Hematopoietic multipotent progenitor cell treated with erythropoietin and hydrocortisone succinate and interleukin-3 and kit ligand, for 17 days (in vitro differentiated cells): ENCODE measurements around the gene PLIN4.

Experiments used
- DNase-seq: peaks from one replicate; pipeline ENCODE4 v3.0.0-alpha.2; 2015; ENCODE audit warnings: low spot score

Gene PLIN4

GRCh38 chr19:4506449-4507149 is 11.7 kb downstream of the PLIN4 start:
- no peak for DNase-seq

DNA sequence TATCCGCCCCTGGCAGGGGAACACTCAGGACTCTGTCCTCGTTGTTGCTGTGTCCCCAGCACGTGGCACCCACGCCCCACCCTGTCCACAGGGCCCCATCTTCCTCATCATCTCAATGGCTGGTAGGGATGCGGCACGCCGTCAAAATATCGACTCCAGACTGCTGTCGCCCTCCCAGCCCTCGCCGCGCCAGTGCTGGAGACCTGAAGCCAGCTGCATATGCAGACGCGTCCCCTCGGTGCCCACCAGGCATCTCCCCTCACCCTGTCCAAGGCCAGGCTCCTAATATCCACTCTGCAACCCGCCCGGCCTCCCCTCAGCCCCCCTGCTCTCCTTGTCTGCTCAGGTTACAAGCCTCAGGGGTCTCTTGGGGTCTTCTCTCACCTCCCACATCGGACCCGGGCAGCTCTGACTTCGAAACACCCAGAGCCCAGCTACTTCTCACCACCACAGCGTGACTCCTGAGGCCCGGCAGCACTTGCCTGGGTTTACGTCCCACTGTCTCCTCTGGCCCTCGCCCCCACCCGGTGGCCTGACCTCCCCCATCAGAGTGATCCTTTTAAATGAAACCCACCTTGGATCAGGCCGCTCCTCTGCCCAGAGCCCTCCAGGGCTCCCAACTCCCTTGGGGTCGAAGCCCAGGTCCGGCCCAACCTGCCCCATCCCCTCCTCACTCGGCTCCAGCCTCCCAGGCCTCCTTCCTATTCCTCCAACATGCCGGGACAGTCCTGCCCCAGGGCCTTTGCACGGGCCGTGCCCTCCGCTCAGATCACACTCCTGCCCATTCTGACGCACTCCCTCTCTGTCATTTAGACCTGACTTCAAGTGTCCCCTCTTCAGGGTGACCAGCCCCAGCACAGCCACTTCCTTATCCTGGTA is 12.5 kb downstream of the PLIN4 start:
- no peak for DNase-seq

DNA sequence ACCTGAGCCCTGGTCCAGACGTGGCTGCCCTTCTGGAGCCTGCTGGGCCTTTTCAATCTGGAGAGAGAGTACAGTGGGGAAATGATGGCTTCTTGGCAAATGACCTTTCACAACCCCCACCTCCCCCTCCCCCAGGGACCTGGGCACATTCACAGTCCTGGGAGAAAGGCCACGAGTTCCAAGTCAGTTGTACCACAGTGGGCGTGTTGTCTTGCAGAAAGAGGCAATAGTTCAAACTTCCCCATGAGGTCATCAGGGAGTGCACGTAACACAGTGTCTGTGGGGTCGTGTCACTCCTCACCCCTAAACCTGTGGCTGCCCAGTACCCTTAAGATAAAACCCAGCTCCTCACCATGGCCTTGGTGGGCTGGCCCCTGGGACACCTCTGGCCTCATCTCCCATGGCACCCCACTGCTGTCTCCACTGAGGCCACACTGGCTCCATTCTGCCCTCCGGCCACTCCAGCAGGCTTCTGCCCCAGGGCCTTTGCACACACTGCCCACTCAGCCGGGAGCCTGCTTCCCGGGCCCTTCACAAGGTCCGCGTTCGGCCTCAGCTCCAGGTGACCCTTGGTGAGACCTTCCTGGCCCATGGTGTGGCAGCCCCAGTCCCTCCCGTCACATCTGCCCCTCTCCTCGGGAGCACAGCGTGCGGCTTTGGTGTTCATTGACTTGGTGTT is 13.3 kb downstream of the PLIN4 start:
- DNase-seq = no peak

- DNase-seq = no peak
Measured at GRCh38 chr19:4504297-4504701, 14.0 kb downstream of the PLIN4 start.

GRCh38 chr19:4503825-4504170 is 14.5 kb downstream of the PLIN4 start:
- DNase-seq = no peak

- DNase-seq = no peak
Measured at GRCh38 chr19:4503132-4503824, 15.0 kb downstream of the PLIN4 start.

- DNase-seq = no peak
Measured at GRCh38 chr19:4502282-4503131, 15.8 kb downstream of the PLIN4 start.

DNA sequence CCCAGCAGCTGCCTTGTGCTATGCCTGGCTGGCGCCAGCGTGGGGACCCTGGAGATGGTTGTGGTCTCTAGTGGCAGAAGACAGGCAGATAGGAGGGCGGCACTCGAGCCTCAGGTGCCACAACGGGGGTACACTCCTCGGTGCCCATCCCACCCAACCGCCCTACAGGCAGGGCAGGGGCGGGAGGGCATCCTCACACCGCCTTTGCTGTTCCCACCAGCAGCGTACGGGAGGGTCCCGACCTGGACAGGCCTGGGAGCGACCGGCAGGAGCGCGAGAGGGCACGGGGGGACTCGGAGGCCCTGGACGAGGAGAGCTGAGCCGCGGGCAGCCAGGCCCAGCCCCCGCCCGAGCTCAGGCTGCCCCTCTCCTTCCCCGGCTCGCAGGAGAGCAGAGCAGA is 16.6 kb downstream of the PLIN4 start:
- DNase-seq = no peak

GRCh38 chr19:4500841-4501591 is 17.3 kb downstream of the PLIN4 start:
- no peak for DNase-seq

DNA sequence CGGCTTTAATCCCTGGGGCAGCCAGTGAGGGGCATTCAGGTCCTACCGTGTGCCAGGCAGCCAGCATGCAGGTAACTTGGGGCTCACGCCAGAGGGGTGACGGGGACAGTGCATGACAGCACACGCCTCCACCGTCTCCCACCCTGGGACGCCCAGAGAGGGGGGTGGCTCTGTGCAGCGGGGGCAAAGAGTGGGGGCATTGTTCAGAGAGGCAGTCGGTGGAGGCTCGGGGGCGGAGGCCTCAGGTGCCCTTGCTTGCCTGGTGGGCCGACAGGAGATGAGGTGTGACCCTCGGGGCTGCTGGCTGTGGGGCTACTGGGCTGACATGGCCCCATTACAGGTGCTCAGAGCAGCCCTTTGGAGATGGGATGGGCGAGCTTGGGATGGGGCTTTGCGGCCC is 18.4 kb downstream of the PLIN4 start:
- no peak for DNase-seq

DNA sequence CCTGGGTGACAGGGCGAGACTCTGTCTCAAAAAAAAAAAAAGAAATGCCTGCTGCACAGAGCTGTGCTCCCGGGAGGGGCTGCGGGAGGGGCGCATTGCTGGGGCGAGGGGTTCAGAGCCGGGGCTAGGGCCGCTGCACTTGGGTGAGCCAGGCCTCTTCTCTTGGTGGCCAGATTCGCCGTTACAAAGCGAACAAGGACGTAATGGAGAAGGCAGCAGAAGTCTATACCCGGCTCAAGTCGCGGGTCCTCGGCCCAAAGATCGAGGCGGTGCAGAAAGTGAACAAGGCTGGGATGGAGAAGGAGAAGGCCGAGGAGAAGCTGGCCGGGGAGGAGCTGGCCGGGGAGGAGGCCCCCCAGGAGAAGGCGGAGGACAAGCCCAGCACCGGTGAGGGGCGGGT is 19.0 kb downstream of the PLIN4 start:
- no peak for DNase-seq

GRCh38 chr19:4498694-4499093 is 19.6 kb downstream of the PLIN4 start:
- DNase-seq = no peak

GRCh38 chr19:4497770-4498389 is 20.4 kb downstream of the PLIN4 start:
- DNase-seq = no peak

GRCh38 chr19:4496304-4496703 is 22.0 kb downstream of the PLIN4 start:
- no peak for DNase-seq

DNA sequence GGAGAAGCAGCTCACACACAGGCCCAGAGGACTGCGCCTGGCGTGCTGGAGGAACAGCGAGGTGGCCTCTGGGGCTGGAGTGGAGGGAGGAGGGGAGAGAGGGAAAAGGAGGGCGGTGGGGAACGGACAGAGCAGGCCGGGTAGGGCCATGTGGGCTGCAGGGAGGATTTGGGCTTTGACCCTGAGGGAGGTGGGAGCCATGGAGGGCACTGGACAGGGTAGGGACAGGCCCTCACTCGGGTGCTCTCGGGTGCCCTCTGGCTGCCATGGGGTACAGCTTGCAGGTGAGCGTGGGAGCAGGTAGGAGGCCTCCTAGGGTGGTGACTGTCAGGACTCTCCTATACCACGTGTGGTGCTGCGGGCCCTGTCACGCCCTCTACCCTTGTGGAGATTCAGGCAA is 22.8 kb downstream of the PLIN4 start:
- peak; percentile 23 for DNase-seq

- no peak for DNase-seq
Measured at GRCh38 chr19:4494691-4495064, 23.6 kb downstream of the PLIN4 start.

- DNase-seq = no peak
Measured at GRCh38 chr19:4493929-4494690, 24.2 kb downstream of the PLIN4 start.

DNA sequence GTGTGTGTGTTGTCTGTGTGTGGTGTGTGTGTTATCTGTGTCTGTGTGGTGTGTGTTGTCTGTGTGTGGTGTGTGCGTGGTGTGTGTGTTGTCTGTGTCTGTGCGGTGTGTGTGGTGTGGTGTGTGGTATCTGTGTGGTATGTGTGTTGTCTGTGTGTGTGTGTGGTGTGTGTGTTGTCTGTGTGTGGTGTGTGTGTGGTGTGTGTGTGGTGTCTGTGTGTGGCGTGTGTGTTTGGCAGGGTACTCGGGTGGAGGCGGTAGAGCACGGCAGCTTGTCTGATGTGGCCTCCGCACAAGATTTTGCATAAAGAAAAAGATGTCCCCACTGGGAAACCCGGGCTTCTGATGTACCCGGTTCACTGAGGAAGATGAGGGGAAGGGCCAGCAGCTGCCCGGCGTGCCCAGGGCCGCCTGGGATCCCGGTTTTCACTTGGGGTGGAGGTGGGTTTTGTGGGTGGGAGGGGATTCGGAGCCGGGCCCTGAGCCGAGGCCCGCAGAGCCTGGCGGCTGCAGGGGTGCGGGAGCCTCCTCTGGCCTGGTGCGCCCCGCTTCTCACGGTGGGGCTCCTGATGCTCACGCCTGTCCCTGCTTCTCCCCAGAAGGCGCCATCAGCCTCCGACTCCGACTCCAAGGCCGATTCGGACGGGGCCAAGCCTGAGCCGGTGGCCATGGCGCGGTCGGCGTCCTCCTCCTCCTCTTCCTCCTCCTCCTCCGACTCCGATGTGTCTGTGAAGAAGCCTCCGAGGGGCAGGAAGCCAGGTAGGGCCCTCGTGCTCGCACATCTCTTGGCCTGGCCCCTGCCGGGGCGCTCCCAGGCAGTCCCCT is 25.0 kb downstream of the PLIN4 start:
- DNase-seq = no peak
